ENCODE results near the gene HMCN1.

Gene HMCN1

DNA sequence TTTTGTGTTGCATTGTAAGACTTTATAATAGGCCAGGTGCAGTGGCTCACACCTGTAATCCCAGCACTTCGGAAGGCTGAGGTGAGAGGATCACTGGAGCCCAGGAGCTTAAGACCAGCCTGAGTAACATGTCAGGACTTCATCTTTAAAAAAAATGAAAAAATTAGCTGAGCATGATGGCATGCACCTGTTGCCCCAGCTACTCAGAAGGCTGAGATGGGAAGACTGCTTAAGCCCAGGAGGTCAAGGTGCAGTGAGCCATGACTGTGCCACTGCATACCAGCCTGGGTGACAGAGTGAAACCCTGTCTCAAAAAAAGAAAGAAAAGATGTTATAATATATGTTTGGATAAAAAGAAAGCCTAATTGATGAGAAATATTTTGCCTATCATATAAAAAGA lies 34.9 kb downstream of the HMCN1 start:
- H3K9me3 ChIP-seq (ENCODE audit: low read length), result no peaks in the 10 kb centered on the region
- no peaks in the 10 kb centered on the region for H3K9me2 ChIP-seq (ENCODE audit: low read depth, low read length)
- no peak overlapping the region for H3K4me3 ChIP-seq (ENCODE audit: low read depth, low read length, poor library complexity, severe bottlenecking)
- H3K79me2 ChIP-seq (ENCODE audit: insufficient read depth, low read length), result no peaks in the 10 kb centered on the region
- H2AFZ ChIP-seq (ENCODE audit: low read length), result no peak overlapping the region
- no peak overlapping the region for H3K27ac ChIP-seq (ENCODE audit: low read depth, low read length, poor library complexity, severe bottlenecking)
- H3K9ac ChIP-seq (ENCODE audit: low read length), result no peak overlapping the region
- no peaks in the 10 kb centered on the region for H3K36me3 ChIP-seq (ENCODE audit: insufficient read depth, low read length)
- no peaks in the 10 kb centered on the region for H4K20me1 ChIP-seq (ENCODE audit: insufficient read depth, low read length)
- no peaks in the 10 kb centered on the region for H3K4me1 ChIP-seq (ENCODE audit: insufficient read depth, low read length, severe bottlenecking)
- no peak for TF ChIP-seq EZH2 (IDR thresholded peaks at IDR 0.05; ENCODE audit: borderline replicate concordance, low read length)
- TF ChIP-seq, protein P1, sequence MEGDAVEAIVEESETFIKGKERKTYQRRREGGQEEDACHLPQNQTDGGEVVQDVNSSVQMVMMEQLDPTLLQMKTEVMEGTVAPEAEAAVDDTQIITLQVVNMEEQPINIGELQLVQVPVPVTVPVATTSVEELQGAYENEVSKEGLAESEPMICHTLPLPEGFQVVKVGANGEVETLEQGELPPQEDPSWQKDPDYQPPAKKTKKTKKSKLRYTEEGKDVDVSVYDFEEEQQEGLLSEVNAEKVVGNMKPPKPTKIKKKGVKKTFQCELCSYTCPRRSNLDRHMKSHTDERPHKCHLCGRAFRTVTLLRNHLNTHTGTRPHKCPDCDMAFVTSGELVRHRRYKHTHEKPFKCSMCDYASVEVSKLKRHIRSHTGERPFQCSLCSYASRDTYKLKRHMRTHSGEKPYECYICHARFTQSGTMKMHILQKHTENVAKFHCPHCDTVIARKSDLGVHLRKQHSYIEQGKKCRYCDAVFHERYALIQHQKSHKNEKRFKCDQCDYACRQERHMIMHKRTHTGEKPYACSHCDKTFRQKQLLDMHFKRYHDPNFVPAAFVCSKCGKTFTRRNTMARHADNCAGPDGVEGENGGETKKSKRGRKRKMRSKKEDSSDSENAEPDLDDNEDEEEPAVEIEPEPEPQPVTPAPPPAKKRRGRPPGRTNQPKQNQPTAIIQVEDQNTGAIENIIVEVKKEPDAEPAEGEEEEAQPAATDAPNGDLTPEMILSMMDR (IDR thresholded peaks at IDR 0.05; ENCODE audit: low read length), result no peak
- H3F3A ChIP-seq (ENCODE audit: insufficient read depth, low read length), result no peaks in the 10 kb centered on the region
- no peak overlapping the region for H3K4me2 ChIP-seq (ENCODE audit: low read length)
- no peaks in the 10 kb centered on the region for H3K27me3 ChIP-seq (ENCODE audit: insufficient read depth, low read length)

DNA sequence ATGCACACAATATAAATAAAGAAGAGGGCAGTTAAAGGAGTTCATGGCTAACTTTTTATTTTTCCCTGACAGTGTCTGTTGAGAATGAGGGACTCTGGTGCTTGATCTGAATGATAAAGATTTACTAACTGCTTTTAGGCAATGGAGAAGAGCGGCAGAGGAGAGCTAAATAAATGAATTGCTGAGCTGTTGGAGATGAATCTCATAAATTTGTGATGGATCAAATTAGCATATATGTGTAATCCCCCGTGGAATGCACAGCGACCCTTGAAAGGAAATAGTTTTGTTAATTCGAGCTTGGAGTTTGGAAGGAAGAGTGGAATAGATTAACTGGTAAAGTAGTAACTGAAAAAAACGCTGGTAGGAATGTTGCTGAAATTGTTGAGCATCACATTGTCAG lies 40.2 kb downstream of the HMCN1 start:
- H3F3A ChIP-seq (ENCODE audit: insufficient read depth, low read length), result no peaks in the 10 kb centered on the region
- no peaks in the 10 kb centered on the region for H3K9me2 ChIP-seq (ENCODE audit: low read depth, low read length)
- TF ChIP-seq, protein P1 (IDR thresholded peaks at IDR 0.05; ENCODE audit: low read length), result no peak
- no peak for TF ChIP-seq EZH2 (IDR thresholded peaks at IDR 0.05; ENCODE audit: borderline replicate concordance, low read length)
- no peak overlapping the region for H3K9ac ChIP-seq (ENCODE audit: low read length)
- no peaks in the 10 kb centered on the region for H3K27me3 ChIP-seq (ENCODE audit: insufficient read depth, low read length)
- H3K4me2 ChIP-seq (ENCODE audit: low read length), result no peak overlapping the region
- H3K79me2 ChIP-seq (ENCODE audit: insufficient read depth, low read length), result no peaks in the 10 kb centered on the region
- H3K36me3 ChIP-seq (ENCODE audit: insufficient read depth, low read length), result no peaks in the 10 kb centered on the region
- H3K27ac ChIP-seq (ENCODE audit: low read depth, low read length, poor library complexity, severe bottlenecking), result no peak overlapping the region
- H4K20me1 ChIP-seq (ENCODE audit: insufficient read depth, low read length), result no peaks in the 10 kb centered on the region
- no peak overlapping the region for H3K4me3 ChIP-seq (ENCODE audit: low read depth, low read length, poor library complexity, severe bottlenecking)
- no peak overlapping the region for H2AFZ ChIP-seq (ENCODE audit: low read length)
- no peaks in the 10 kb centered on the region for H3K9me3 ChIP-seq (ENCODE audit: low read length)
- H3K4me1 ChIP-seq (ENCODE audit: insufficient read depth, low read length, severe bottlenecking), result no peaks in the 10 kb centered on the region

DNA sequence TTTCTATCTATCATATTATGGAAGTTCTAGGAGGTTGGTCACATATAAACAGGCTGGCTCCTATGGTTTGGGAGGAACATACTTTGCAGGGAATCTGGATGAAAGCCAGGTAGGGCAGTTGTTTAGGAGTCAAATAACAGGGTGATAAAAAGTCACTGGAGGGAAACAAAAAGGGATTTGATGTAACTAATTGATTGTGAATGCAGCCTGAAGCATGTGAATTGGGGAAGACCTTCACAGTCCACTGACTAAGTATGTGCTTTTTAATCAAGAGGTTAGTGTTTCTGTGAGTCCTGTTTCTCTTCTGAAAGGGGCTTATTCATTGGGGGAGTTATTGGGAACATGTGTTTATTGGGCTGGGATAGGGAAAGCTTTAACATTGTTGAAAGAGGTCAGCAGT lies 41.3 kb downstream of the HMCN1 start:
- Histone ChIP-seq H3K27ac (ENCODE audit: low read depth, low read length, poor library complexity, severe bottlenecking) (no peak overlapping the region), H3K4me2 (ENCODE audit: low read length) (no peak overlapping the region), H4K20me1 (ENCODE audit: insufficient read depth, low read length) (no peaks in the 10 kb centered on the region), H3K9ac (ENCODE audit: low read length) (no peak overlapping the region), H3K4me3 (ENCODE audit: low read depth, low read length, poor library complexity, severe bottlenecking) (no peak overlapping the region), H3F3A (ENCODE audit: insufficient read depth, low read length) (no peaks in the 10 kb centered on the region), H3K9me2 (ENCODE audit: low read depth, low read length) (no peaks in the 10 kb centered on the region), H3K27me3 (ENCODE audit: insufficient read depth, low read length) (no peaks in the 10 kb centered on the region), H3K4me1 (ENCODE audit: insufficient read depth, low read length, severe bottlenecking) (no peaks in the 10 kb centered on the region), H3K36me3 (ENCODE audit: insufficient read depth, low read length) (no peaks in the 10 kb centered on the region), H2AFZ (ENCODE audit: low read length) (no peak overlapping the region), H3K79me2 (ENCODE audit: insufficient read depth, low read length) (no peaks in the 10 kb centered on the region), H3K9me3 (ENCODE audit: low read length) (no peaks in the 10 kb centered on the region)
- TF ChIP-seq, protein P1 (IDR thresholded peaks at IDR 0.05; ENCODE audit: low read length), result no peak
- no peak for TF ChIP-seq EZH2 (IDR thresholded peaks at IDR 0.05; ENCODE audit: borderline replicate concordance, low read length)
